Liver (tissue), 9 donors: ENCODE results near the gene IFT172. TPM values are rescaled to one million over a fixed set of nuclear protein-coding genes. Genes with fewer than 3 reads are reported as not detected.
A peak's percentile ranks its signal among the peaks of the same experiment; 100 is the strongest.

Experiments
- DNase-seq: peaks from one replicate; pipeline ENCODE4 v3.0.0-alpha.2; 2017; ENCODE audit warnings: low spot score
- H3K27ac ChIP-seq, 2 donors: one replicate each; pipeline ENCODE4 v1.7.0; 2013; ENCODE audit warnings: inconsistent platforms in 2 of 2, low read length in 2 of 2, control low read depth in 1 of 2, low read depth in 1 of 2, mild to moderate bottlenecking in 1 of 2
- H3K27me3 ChIP-seq, 4 donors: one replicate each; pipeline versions ENCODE4 v1.6.1 to v1.7.0; 2013; ENCODE audit warnings: low read length in 3 of 4, inconsistent platforms in 1 of 4, mild to moderate bottlenecking in 1 of 4, moderate library complexity in 1 of 4; ENCODE audit not compliant: control insufficient read depth in 4 of 4, insufficient read depth in 4 of 4
- H3K36me3 ChIP-seq, 4 donors: one replicate each; pipeline versions ENCODE4 v1.6.1 to v1.7.0; 2013; ENCODE audit warnings: low read length in 3 of 4, mild to moderate bottlenecking in 3 of 4, low read depth in 1 of 4, moderate library complexity in 1 of 4; ENCODE audit not compliant: control insufficient read depth in 4 of 4, insufficient read depth in 3 of 4
- H3K4me1 ChIP-seq, 4 donors: one replicate each; pipeline versions ENCODE4 v1.6.1 to v1.7.0; 2013; ENCODE audit warnings: low read length in 3 of 4, mild to moderate bottlenecking in 3 of 4, moderate library complexity in 1 of 4; ENCODE audit not compliant: control insufficient read depth in 4 of 4, insufficient read depth in 4 of 4
- H3K4me3 ChIP-seq, 3 donors: one replicate each; pipeline versions ENCODE4 v1.6.1 to v1.7.0; 2013; ENCODE audit warnings: low read length in 3 of 3, control low read depth in 1 of 3, low read depth in 1 of 3, mild to moderate bottlenecking in 1 of 3
- H3K9ac ChIP-seq, 2 donors: one replicate each; pipeline ENCODE4 v1.7.0; 2013; ENCODE audit warnings: low read length in 2 of 2, mild to moderate bottlenecking in 2 of 2, moderate library complexity in 2 of 2, control low read depth in 1 of 2, low read depth in 1 of 2
- H3K9me3 ChIP-seq, 4 donors: one replicate each; pipeline versions ENCODE4 v1.6.1 to v1.7.0; 2013; ENCODE audit warnings: low read length in 3 of 4; ENCODE audit not compliant: control insufficient read depth in 4 of 4
- CTCF ChIP-seq: fragments of 150-350 bp; IDR thresholded peaks from 2 replicates; pipeline ENCODE4 v1.5.1; 2017; ENCODE audit warnings: improper control_type of control experiment, low read depth, low read length; ENCODE audit not compliant: missing input control
- EGR1 ChIP-seq, 2 donors: IDR thresholded peaks; 2 replicates each; pipeline ENCODE4 v1.6.1; 2016 to 2018; ENCODE audit warnings: antibody characterized with exemption in 2 of 2, low read depth in 2 of 2
- FOXA1 ChIP-seq: IDR thresholded peaks from 2 replicates; pipeline ENCODE4 v1.6.1; 2016; ENCODE audit warnings: antibody characterized with exemption
- FOXA2 ChIP-seq: IDR thresholded peaks from 2 replicates; pipeline ENCODE4 v1.6.1; 2016; ENCODE audit warnings: antibody characterized with exemption
- GABPA ChIP-seq, 2 donors: IDR thresholded peaks in 1 of 2; conservative IDR thresholded peaks in 1 of 2; 2 replicates each; pipeline ENCODE4 v1.6.1; 2016; ENCODE audit warnings: antibody characterized with exemption in 2 of 2, mild to moderate bottlenecking in 1 of 2, moderate library complexity in 1 of 2
- JUND ChIP-seq, 2 donors: IDR thresholded peaks; 2 replicates each; pipeline ENCODE4 v1.6.1; 2016; ENCODE audit warnings: antibody characterized with exemption in 2 of 2
- RAD21 ChIP-seq, 2 donors: IDR thresholded peaks; 2 replicates each; pipeline ENCODE4 v1.6.1; 2016; ENCODE audit warnings: antibody characterized with exemption in 2 of 2, mild to moderate bottlenecking in 2 of 2
- RXRA ChIP-seq, 2 donors: IDR thresholded peaks; 2 replicates each; pipeline ENCODE4 v1.6.1; 2017 to 2018; ENCODE audit warnings: antibody characterized with exemption in 2 of 2, mild to moderate bottlenecking in 1 of 2
- YY1 ChIP-seq: IDR thresholded peaks from 2 replicates; pipeline ENCODE4 v1.6.1; 2016; ENCODE audit warnings: antibody characterized with exemption, mild to moderate bottlenecking
- ZBTB33 ChIP-seq: IDR thresholded peaks from 2 replicates; pipeline ENCODE4 v1.6.1; 2016; ENCODE audit warnings: antibody characterized with exemption
- WGBS: extraction: QIAGEN DNeasy Blood & Tissue Kit; methylation state at CpG from one replicate; pipeline ENCODE4 v1.1.7; 2013; 5-methylcytosine and 5-hydroxymethylcytosine counted together
- polyA plus RNA-seq, 2 donors: library from polyadenylated mRNA; stranded (reverse) in 1 of 2; unstranded in 1 of 2; fragments of 200-250 nt in 1 of 2; fragments of >200 nt in 1 of 2; fragmentation: Nextera tagmentation in 1 of 2; extraction: Ambion mirVana in 1 of 2; gene quantifications; one replicate each; pipeline versions ENCODE4 v1.2.1 to v1.2.3, GENCODE V29; 2013 to 2015
- total RNA-seq, 2 donors: library from RNA; depleted of rRNA; stranded (reverse); fragments of >200 nt; gene quantifications; one replicate each; pipeline ENCODE4 v1.2.3, GENCODE V29; 2014
- donor health status: healthy.
- donor health status: healthy.
- donor health status: healthy.
- donor health status: healthy.
- donor health status: healthy.

Gene IFT172
- total and polyA plus RNA-seq, 4 donors = 2.6 to 9.8 (median 6.3) TPM

- TF ChIP-seq ZBTB33 (no peak), EGR1 (IDR thresholded peaks at IDR 0.05; ENCODE audit: low read depth in 2 of 2) (no peak), FOXA2 (no peak)
Observed at GRCh38 chr2:27520316-27520715, 30.8 kb upstream of the IFT172 start (continued).

- WGBS = 89% methylated on average over 4 of the region's 4 CpGs
- no peak overlapping the region for H3K9ac ChIP-seq
- no peak overlapping the region for H3K27ac ChIP-seq
- no peak overlapping the region for H3K4me3 ChIP-seq
- TF ChIP-seq FOXA1 (no peak), FOXA2 (no peak), EGR1 (IDR thresholded peaks at IDR 0.05; ENCODE audit: low read depth in 2 of 2) (no peak), RAD21 (IDR thresholded peaks at IDR 0.05) (no peak), YY1 (no peak), CTCF (no peak)
- no peaks in the 10 kb centered on the region for H3K27me3 ChIP-seq
- no peaks in the 10 kb centered on the region for H3K9me3 ChIP-seq
- H3K4me1 ChIP-seq = peaks cover 0 to 10% (median 9%) of the 10 kb centered on the region in 4 donors
- peaks cover 2 to 34% (median 20%) of the 10 kb centered on the region in 4 donors for H3K36me3 ChIP-seq
- no peak for DNase-seq
Observed at GRCh38 chr2:27518782-27519113, 29.2 kb upstream of the IFT172 start.

GRCh38 chr2:27518113-27518781 lies 28.7 kb upstream of the IFT172 start:
- Histone ChIP-seq H3K36me3 (peaks cover 2 to 31% (median 18%) of the 10 kb centered on the region in 4 donors), H3K27me3 (no peaks in the 10 kb centered on the region), H3K9ac (no peak overlapping the region), H3K4me3 (no peak overlapping the region), H3K27ac (no peak overlapping the region), H3K9me3 (no peaks in the 10 kb centered on the region), H3K4me1 (peaks cover 0 to 10% (median 9%) of the 10 kb centered on the region in 4 donors)
- WGBS = 59% methylated on average over 5 of the region's 5 CpGs
- peak in 1 of 2 donors; percentile 16 for TF ChIP-seq RXRA (IDR thresholded peaks at IDR 0.05)
- no peak for TF ChIP-seq JUND (IDR thresholded peaks at IDR 0.05)
- no peak for TF ChIP-seq FOXA1
- DNase-seq = no peak

- WGBS = 74% methylated on average over 6 of the region's 6 CpGs
- Histone ChIP-seq H3K4me3 (no peak overlapping the region), H3K27ac (no peak overlapping the region), H3K27me3 (no peaks in the 10 kb centered on the region), H3K4me1 (peaks cover 4 to 28% (median 17%) of the 10 kb centered on the region in 4 donors), H3K36me3 (peaks cover 0 to 21% (median 17%) of the 10 kb centered on the region in 4 donors), H3K9me3 (no peaks in the 10 kb centered on the region), H3K9ac (no peak overlapping the region)
- no peak for DNase-seq
- no peak for TF ChIP-seq GABPA (IDR thresholded peaks at IDR 0.05 in 1 of 2, conservative IDR thresholded peaks at IDR 0.05 in 1 of 2)
Observed at GRCh38 chr2:27509326-27509725, 19.8 kb upstream of the IFT172 start.
